Uterus (tissue), 2 donors: Measurements from ENCODE around the gene ACACB.

Source experiments
- POLR2A ChIP-seq, 2 donors: fragments of 450-650 bp; IDR thresholded peaks; one replicate each; pipeline ENCODE4 v1.6.1; 2016; ENCODE audit warnings: antibody characterized with exemption in 2 of 2, mild to moderate bottlenecking in 1 of 2, moderate library complexity in 1 of 2
- TF ChIP-seq, protein P1 (sequence below), 4 experiments: fragments of 200-600 bp in 2 of 4; fragments of 450-650 bp in 2 of 4; sonication (generic) in 2 of 4; IDR thresholded peaks; one replicate each; pipeline ENCODE4 v1.5.1; 2016 to 2019; ENCODE audit warnings: antibody characterized with exemption in 4 of 4, mild to moderate bottlenecking in 2 of 4, moderate library complexity in 1 of 4

- TF ChIP-seq, protein P1, sequence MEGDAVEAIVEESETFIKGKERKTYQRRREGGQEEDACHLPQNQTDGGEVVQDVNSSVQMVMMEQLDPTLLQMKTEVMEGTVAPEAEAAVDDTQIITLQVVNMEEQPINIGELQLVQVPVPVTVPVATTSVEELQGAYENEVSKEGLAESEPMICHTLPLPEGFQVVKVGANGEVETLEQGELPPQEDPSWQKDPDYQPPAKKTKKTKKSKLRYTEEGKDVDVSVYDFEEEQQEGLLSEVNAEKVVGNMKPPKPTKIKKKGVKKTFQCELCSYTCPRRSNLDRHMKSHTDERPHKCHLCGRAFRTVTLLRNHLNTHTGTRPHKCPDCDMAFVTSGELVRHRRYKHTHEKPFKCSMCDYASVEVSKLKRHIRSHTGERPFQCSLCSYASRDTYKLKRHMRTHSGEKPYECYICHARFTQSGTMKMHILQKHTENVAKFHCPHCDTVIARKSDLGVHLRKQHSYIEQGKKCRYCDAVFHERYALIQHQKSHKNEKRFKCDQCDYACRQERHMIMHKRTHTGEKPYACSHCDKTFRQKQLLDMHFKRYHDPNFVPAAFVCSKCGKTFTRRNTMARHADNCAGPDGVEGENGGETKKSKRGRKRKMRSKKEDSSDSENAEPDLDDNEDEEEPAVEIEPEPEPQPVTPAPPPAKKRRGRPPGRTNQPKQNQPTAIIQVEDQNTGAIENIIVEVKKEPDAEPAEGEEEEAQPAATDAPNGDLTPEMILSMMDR (IDR thresholded peaks at IDR 0.05), result no peak
- TF ChIP-seq POLR2A (IDR thresholded peaks at IDR 0.05), result no peak
Measured at GRCh38 chr12:109223211-109223610, 106.8 kb downstream of the ACACB start.
